Central memory CD4-positive, alpha-beta T cell (primary cell): ENCODE data around the gene SLC38A11.
"Not testable (repeated sequence)": the region's sequence is repeated elsewhere in the genome, so short reads cannot be mapped to it uniquely, and the experiment has no call there.

Experiments
- DNase-seq: peaks from one replicate; pipeline ENCODE4 v3.0.0; 2022
- total RNA-seq, 3 experiments: gene quantifications; one replicate each; lab custom pipeline; 2026; lab: John Stamatoyannopoulos, UW

SLC38A11 gene
- total RNA-seq = 0 reads per million in 3 experiments

- DNase-seq = no peak
These were observed at the start of gene SLC38A11 for GRCh38 chr2:164954954-164955701. Gene SLC38A11, minus strand, starts transcription at chr2:164955525. Its CDS starts 278 bp downstream, at chr2:164955247.

- DNase-seq = no peak
These were observed 48.3 kb upstream of the SLC38A11 start for GRCh38 chr2:165003443-165004130.

GRCh38 chr2:165002638-165003037, 47.3 kb upstream of the SLC38A11 start:
- DNase-seq = no peak

GRCh38 chr2:164994664-164995299, 39.5 kb upstream of the SLC38A11 start:
- not testable (repeated sequence) for DNase-seq

- DNase-seq = no peak
These were observed 38.1 kb upstream of the SLC38A11 start for GRCh38 chr2:164993287-164994016.

- DNase-seq = no peak
These were observed 37.5 kb upstream of the SLC38A11 start for GRCh38 chr2:164992818-164993217.

- not testable (repeated sequence) for DNase-seq
These were observed 36.7 kb upstream of the SLC38A11 start for GRCh38 chr2:164992093-164992454.

- not testable (repeated sequence) for DNase-seq
These were observed 36.2 kb upstream of the SLC38A11 start for GRCh38 chr2:164991361-164992092.

GRCh38 chr2:164990953-164991352, 35.6 kb upstream of the SLC38A11 start:
- not testable (repeated sequence) for DNase-seq

GRCh38 chr2:164988805-164989204, 33.5 kb upstream of the SLC38A11 start:
- not testable (repeated sequence) for DNase-seq

- DNase-seq = not testable (repeated sequence)
These were observed 30.7 kb upstream of the SLC38A11 start for GRCh38 chr2:164986027-164986426.

- no peak for DNase-seq
These were observed 29.1 kb upstream of the SLC38A11 start for GRCh38 chr2:164984428-164984827.

GRCh38 chr2:164981217-164981990, 26.1 kb upstream of the SLC38A11 start:
- DNase-seq = no peak

- DNase-seq = not testable (repeated sequence)
These were observed 25.4 kb upstream of the SLC38A11 start for GRCh38 chr2:164980688-164981087.

- no peak for DNase-seq
These were observed 23.8 kb upstream of the SLC38A11 start for GRCh38 chr2:164979113-164979512.

GRCh38 chr2:164976875-164977470, 21.6 kb upstream of the SLC38A11 start:
- DNase-seq = not testable (repeated sequence)

- no peak for DNase-seq
These were observed 21.0 kb upstream of the SLC38A11 start for GRCh38 chr2:164976301-164976700.

GRCh38 chr2:164975891-164976290, 20.6 kb upstream of the SLC38A11 start:
- DNase-seq = no peak

GRCh38 chr2:164974221-164974620, 18.9 kb upstream of the SLC38A11 start:
- no peak for DNase-seq

GRCh38 chr2:164972216-164972615, 16.9 kb upstream of the SLC38A11 start:
- DNase-seq = no peak
